OCI-LY7 (cell line): ENCODE data around the gene RNF115. TPM values are rescaled to one million over a fixed set of nuclear protein-coding genes. Genes with fewer than 3 reads are reported as not detected.
"Not testable (repeated sequence)": the region's sequence is repeated elsewhere in the genome, so short reads cannot be mapped to it uniquely, and the experiment has no call there.

ENCODE experiments used
- BruUV-seq: library from RNA; stranded (reverse); fragments of 400-500 nt; replicated peaks from 2 replicates; lab custom pipeline; 2021; lab: Mats Ljungman, UMichigan
- CTCF ChIA-PET: fragments of 300-600 bp; sonication (Branson Sonifier 250); formaldehyde crosslinking; loops from one replicate; lab custom pipeline; 2022; ENCODE audit warnings: antibody characterized with exemption; ENCODE audit not compliant: unreplicated experiment; lab: Charles Lee
- POLR2A ChIA-PET: fragments of 300-600 bp; sonication (Branson Sonifier 250); formaldehyde crosslinking; loops from one replicate; lab custom pipeline; 2022; ENCODE audit warnings: antibody characterized with exemption; lab: Charles Lee
- DNase-seq: peaks from one replicate; pipeline ENCODE4 v3.0.0-alpha.2; 2015; ENCODE audit warnings: low spot score
- H2AFZ ChIP-seq: fragments of 200-600 bp; sonication (generic), shearing (Covaris generic); 2 replicates; pipeline ENCODE4 v1.6.1; 2014; ENCODE audit warnings: mild to moderate bottlenecking, antibody characterized with exemption, low read length, moderate library complexity
- H3K27ac ChIP-seq: fragments of 200-600 bp; sonication (generic); 2 replicates; pipeline ENCODE4 v1.5.1; 2014; ENCODE audit warnings: mixed run types, low read depth, mild to moderate bottlenecking, moderate library complexity, low read length, inconsistent platforms; ENCODE audit not compliant: poor library complexity, severe bottlenecking
- H3K36me3 ChIP-seq: fragments of 200-600 bp; sonication (generic); 2 replicates; pipeline ENCODE4 v1.6.1; 2014; ENCODE audit warnings: mild to moderate bottlenecking, antibody characterized with exemption, low read length, moderate library complexity, mixed read lengths; ENCODE audit not compliant: insufficient read depth
- H3K4me1 ChIP-seq: fragments of 200-600 bp; sonication (generic); 2 replicates; pipeline ENCODE4 v1.5.1; 2014; ENCODE audit warnings: mild to moderate bottlenecking, low read length; ENCODE audit not compliant: insufficient read depth, poor library complexity, severe bottlenecking
- H3K4me2 ChIP-seq: fragments of 200-600 bp; sonication (generic); 2 replicates; pipeline ENCODE4 v1.6.1; 2014; ENCODE audit warnings: mild to moderate bottlenecking, low read length
- H3K4me3 ChIP-seq: fragments of 200-600 bp; sonication (generic); 2 replicates; pipeline ENCODE4 v1.5.1; 2014; ENCODE audit warnings: mild to moderate bottlenecking, low read depth, low read length; ENCODE audit not compliant: poor library complexity, severe bottlenecking
- H3K79me2 ChIP-seq: fragments of 200-600 bp; sonication (generic); 2 replicates; pipeline ENCODE4 v1.6.1; 2016; ENCODE audit warnings: low read depth, mild to moderate bottlenecking, low read length, moderate library complexity, mixed read lengths; ENCODE audit not compliant: insufficient read depth
- H3K9me2 ChIP-seq: fragments of 200-600 bp; sonication (generic); 2 replicates; pipeline ENCODE4 v1.6.1; 2016; ENCODE audit warnings: mild to moderate bottlenecking, low read length, mixed read lengths; ENCODE audit not compliant: insufficient read depth
- H3K9me3 ChIP-seq: fragments of 200-600 bp; sonication (generic); 2 replicates; pipeline ENCODE4 v1.6.1; 2014; ENCODE audit warnings: mild to moderate bottlenecking, mixed run types, low read length, mixed read lengths
- H4K20me1 ChIP-seq: fragments of 200-600 bp; sonication (generic); 2 replicates; pipeline ENCODE4 v1.6.1; 2014; ENCODE audit warnings: mild to moderate bottlenecking, antibody characterized with exemption, low read length, moderate library complexity, mixed read lengths; ENCODE audit not compliant: insufficient read depth
- CTCF ChIP-seq: fragments of 200-600 bp; sonication (generic); conservative IDR thresholded peaks from 2 replicates; pipeline ENCODE4 v1.5.1; 2014; ENCODE audit warnings: mild to moderate bottlenecking, antibody characterized with exemption, low read length, moderate library complexity, mixed read lengths
- EZH2phosphoT487 ChIP-seq: fragments of 200-600 bp; sonication (generic); IDR thresholded peaks from 2 replicates; pipeline ENCODE4 v1.6.1; 2018; ENCODE audit warnings: low read depth, borderline replicate concordance, mild to moderate bottlenecking, mixed run types, antibody characterized with exemption, low read length, moderate library complexity, mixed read lengths
- intact Hi-C: fragments of 100-400 bp; cut with micrococcal nuclease; formaldehyde crosslinking; loops from one replicate; pipeline ENCODE4 v1.10.0; 2022; ENCODE audit not compliant: unreplicated experiment
- total RNA-seq, 2 experiments: library from RNA; depleted of rRNA in 1 of 2; stranded (reverse); fragments of >200 nt in 1 of 2; shearing (Covaris generic) in 1 of 2; gene quantifications; 2 replicates each; pipeline ENCODE4 v1.2.3, GENCODE V29; 2014 to 2022

RNF115 gene
- total RNA-seq, 2 experiments from 2014 or later: 14.8 to 24.0 TPM

GRCh38 chr1:145845144-145845513 is 21.2 kb upstream of the RNF115 start:
- no TSS peak for BruUV-seq

GRCh38 chr1:145843031-145843430 is 19.1 kb upstream of the RNF115 start:
- POLR2A ChIA-PET: interaction anchor here (1.7 to 6.2 kb wide), 4 partner anchors 11 to 19 kb away, joined by 5 to 65 read pairs (median 9); partner anchors contain the start of genes PIAS3, POLR3C and RNF115
- Histone ChIP-seq H3K4me1 (peaks cover 33% of the 10 kb centered on the region), H3K27ac (peak overlapping the region; percentile 36), H3K36me3 (peaks cover 69% of the 10 kb centered on the region), H3K79me2 (no peaks in the 10 kb centered on the region), H3K9me2 (no peaks in the 10 kb centered on the region), H2AFZ (no peak overlapping the region), H4K20me1 (no peaks in the 10 kb centered on the region), H3K9me3 (no peaks in the 10 kb centered on the region), H3K4me3 (no peak overlapping the region), H3K4me2 (no peak overlapping the region)
- BruUV-seq: no TSS peak
- no peak for DNase-seq
- intact Hi-C loops: no loop called here
- TF ChIP-seq CTCF (no peak), EZH2phosphoT487 (no peak)
- CTCF ChIA-PET: no interaction called here

More at GRCh38 chr1:145845144-145845513, 21.2 kb upstream of the RNF115 start:
- H3K4me3 ChIP-seq: peak overlapping the region; percentile 72
- H3K36me3 ChIP-seq: peaks cover 69% of the 10 kb centered on the region
- peak overlapping the region; percentile 99 for H3K4me2 ChIP-seq
- no peaks in the 10 kb centered on the region for H4K20me1 ChIP-seq
- ChIA-PET CTCF (interaction anchor here (0.6 to 4.9 kb wide), 9 partner anchors 11 to 193 kb away, joined by 3 to 44 read pairs (median 4); partner anchors contain the start of genes ANKRD34A, HJV, PIAS3 and POLR3GL), POLR2A (interaction anchor here (0.7 to 6.2 kb wide), 13 partner anchors 13 to 206 kb away, joined by 3 to 65 read pairs (median 4); partner anchors contain the start of genes PIAS3, POLR3C, RBM8A and RNF115)
- peak overlapping the region; percentile 39; the same call in 1 of the 2 replicates for H2AFZ ChIP-seq
- no peak for TF ChIP-seq CTCF
- TF ChIP-seq EZH2phosphoT487: no peak
- peak; percentile 88 for DNase-seq
- H3K79me2 ChIP-seq: no peaks in the 10 kb centered on the region
- no peaks in the 10 kb centered on the region for H3K9me2 ChIP-seq
- H3K4me1 ChIP-seq: peaks cover 33% of the 10 kb centered on the region
- H3K27ac ChIP-seq: peak overlapping the region; percentile 92
- H3K9me3 ChIP-seq: no peaks in the 10 kb centered on the region
- intact Hi-C loops: loop anchor here (1.0 to 5.0 kb wide), 4 partner anchors 14 to 132 kb away; partner anchors contain the start of genes PIAS3, POLR3C and RNF115

GRCh38 chr1:145837656-145838055 is 13.8 kb upstream of the RNF115 start:
- H4K20me1 ChIP-seq: no peaks in the 10 kb centered on the region
- no peak overlapping the region for H3K27ac ChIP-seq
- no peak for DNase-seq
- TF ChIP-seq CTCF: no peak
- no peak for TF ChIP-seq EZH2phosphoT487
- no peaks in the 10 kb centered on the region for H3K9me3 ChIP-seq
- H3K4me3 ChIP-seq: no peak overlapping the region
- CTCF ChIA-PET: no interaction called here
- no peaks in the 10 kb centered on the region for H3K9me2 ChIP-seq
- POLR2A ChIA-PET: interaction anchor here (0.9 kb wide), 1 partner anchor 9 kb away, joined by 4 read pairs; no protein-coding TSS in a partner anchor
- no peaks in the 10 kb centered on the region for H3K79me2 ChIP-seq
- H3K4me2 ChIP-seq: no peak overlapping the region
- no TSS peak for BruUV-seq
- no peak overlapping the region for H2AFZ ChIP-seq
- H3K36me3 ChIP-seq: peaks cover 98% of the 10 kb centered on the region
- intact Hi-C loops: no loop called here
- H3K4me1 ChIP-seq: no peaks in the 10 kb centered on the region

GRCh38 chr1:145830810-145831209 is 6.9 kb upstream of the RNF115 start:
- H3K27ac ChIP-seq, intact Hi-C loops, BruUV-seq, H4K20me1 ChIP-seq, H2AFZ ChIP-seq, DNase-seq, CTCF ChIA-PET, H3K9me3 ChIP-seq, H3K4me3 ChIP-seq, H3K4me2 ChIP-seq, H3K9me2 ChIP-seq: not testable (repeated sequence)
- POLR2A ChIA-PET: interaction anchor here (0.7 kb wide), 1 partner anchor 205 kb away, joined by 4 read pairs; no protein-coding TSS in a partner anchor
- Histone ChIP-seq H3K79me2 (peaks cover 19% of the 10 kb centered on the region), H3K4me1 (peaks cover 32% of the 10 kb centered on the region), H3K36me3 (peaks cover 97% of the 10 kb centered on the region)
